GM18858 (cell line): ENCODE measurements around the gene SRRM3.
"Not testable (repeated sequence)": the region's sequence is repeated elsewhere in the genome, so short reads cannot be mapped to it uniquely, and the experiment has no call there.

Source experiments
- ATAC-seq: cut with Tn5 transposase; IDR thresholded peaks from one replicate; pipeline ENCODE4 v1.9.1; 2021; ENCODE audit not compliant: unreplicated experiment

The SRRM3 gene

DNA sequence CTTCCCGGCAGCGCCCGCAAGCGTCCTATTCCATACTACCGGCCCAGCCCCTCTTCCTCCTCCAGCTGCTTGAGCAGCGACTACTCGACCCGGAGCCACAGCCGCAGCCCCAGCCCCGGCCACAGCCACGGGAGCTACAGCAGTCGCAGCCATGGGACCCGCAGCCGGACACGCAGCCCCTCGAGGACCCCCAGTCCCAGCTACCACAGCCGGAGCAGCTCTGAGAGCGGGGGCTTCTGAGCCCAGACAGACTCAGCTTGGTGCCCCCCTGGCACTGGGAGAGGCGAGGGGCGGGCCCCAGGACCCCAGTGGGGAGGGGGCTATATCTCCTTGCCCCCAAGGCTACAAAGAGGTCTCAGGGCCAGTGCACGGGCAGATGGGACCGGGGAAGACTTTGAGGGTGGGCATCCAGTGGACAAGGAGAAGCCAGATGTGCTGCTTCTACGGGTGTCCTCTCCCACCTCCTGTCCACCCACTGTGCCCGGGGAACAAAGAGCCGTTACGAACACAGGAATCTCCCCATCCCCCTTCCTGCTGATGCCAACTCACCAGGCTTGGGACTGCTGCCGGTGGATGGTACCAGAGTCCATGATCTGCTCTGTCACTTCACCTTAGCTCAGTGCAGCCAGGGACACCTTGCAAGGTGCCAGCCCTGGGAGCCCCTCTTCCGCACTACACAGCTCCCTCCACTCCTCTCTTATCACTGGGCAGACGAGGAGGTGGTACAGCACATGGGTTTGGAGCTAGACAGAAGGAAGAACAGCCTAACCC is 84.1 kb downstream of the SRRM3 start:
- ATAC-seq: no peak

DNA sequence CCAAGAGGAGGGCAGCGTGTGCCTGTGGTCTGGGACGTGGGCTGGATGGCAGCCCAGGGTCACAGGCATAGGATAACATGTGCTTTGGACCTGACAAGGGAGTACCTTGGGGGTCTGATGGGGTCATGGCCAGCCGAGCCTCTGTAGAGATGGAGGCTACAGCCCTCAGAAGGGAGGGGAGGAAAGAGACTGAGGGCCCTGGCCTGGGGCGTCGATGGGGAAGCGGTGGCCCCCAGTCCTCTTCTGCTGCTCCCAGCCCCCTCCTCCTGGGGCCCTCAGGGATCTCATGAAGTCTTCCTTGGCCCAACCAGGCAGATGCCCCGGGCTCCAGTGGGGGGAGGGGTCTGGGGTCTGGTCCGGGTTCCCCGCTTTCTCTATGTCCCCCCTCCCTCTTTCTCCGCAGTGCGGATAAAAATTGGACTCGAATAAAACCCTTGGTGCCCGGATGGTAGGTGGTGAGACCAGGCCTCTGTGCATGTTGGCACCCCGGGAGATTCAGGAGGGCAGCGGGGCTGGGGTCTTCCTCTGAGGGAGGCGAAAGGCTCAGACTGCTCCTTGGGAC is 85.2 kb downstream of the SRRM3 start:
- no peak for ATAC-seq

DNA sequence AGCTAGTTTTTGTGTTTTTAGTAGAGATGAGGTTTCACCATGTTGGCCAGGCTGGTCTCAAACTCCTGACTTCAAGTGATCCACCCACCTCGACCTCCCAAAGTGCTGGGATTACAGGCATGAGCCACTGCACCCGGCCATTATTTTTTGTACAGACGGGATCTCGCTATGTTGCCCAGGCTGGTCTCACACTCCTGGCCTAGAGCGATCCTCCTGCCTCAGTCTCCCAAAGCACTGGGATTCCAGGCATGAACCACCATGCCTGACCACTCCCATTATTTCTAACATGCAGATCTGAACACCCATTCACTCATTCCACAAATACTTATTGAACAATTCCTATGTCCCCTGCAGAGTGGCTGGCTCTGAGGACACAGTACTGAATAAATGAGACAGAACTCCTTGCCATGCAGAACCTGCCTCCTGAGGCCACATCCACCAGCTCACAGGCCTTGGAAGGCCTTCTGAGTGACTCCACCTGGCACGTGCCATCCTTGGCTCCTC is 89.2 kb downstream of the SRRM3 start:
- not testable (repeated sequence) for ATAC-seq

DNA sequence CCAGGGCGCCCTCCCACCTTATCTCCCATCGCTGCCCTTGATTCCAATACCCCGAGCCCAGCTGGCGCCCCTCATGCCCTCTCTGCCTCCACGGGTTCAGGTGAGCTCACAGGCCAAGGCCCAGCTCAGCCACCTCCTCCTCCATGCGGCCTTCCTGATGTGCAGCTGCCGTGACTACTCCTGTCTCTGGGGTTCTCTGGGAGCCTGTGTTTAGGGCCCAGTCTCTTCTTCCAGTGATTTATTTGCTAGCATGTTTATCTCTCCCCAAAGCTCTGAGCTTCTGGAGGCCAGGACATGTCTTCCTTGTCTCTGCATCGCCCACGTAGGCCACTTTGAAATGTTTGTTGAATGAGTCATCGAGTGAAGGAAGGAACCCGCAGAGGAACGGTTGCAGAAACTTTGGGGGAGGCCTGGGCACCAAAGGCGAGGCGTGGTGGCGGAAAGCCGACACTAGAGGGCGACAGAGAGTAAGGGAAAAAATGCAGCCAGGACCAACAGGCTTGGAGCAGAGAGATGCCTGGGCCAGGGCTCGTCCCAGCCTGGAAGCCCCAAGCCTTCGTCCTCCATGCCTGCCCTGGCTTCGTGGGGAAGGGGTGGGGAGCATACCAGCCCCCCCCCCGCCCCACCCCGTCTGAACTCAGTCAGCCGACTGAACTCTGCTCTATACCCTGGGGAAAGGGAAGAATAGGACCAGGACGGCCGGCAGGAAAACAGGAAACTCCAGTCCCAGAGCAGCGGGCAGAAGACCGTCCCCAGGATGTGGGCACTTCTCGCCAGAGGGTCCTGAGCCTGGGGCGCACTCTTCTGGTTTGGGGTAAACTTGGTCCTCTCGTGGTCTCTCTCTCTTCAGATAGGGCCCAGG is 89.9 kb downstream of the SRRM3 start:
- peak; percentile 80 for ATAC-seq

DNA sequence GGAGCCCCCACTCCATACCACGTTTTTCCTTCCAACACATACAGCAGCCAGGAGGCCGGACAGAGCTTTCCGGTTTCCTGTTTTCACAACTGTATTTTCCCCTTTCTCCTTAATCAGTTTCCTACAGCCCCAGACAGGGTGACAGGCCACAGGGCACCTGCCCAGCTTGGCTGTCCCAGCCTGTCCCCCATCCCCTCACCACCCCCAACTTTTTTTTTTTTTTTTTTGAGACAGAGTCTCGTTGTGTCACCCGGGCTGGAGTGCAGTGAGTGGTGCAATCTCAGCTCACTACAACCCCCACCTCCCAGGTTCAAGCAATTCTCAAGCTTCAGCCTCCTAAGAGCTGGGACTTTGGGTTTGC is 90.5 kb downstream of the SRRM3 start:
- no peak for ATAC-seq

DNA sequence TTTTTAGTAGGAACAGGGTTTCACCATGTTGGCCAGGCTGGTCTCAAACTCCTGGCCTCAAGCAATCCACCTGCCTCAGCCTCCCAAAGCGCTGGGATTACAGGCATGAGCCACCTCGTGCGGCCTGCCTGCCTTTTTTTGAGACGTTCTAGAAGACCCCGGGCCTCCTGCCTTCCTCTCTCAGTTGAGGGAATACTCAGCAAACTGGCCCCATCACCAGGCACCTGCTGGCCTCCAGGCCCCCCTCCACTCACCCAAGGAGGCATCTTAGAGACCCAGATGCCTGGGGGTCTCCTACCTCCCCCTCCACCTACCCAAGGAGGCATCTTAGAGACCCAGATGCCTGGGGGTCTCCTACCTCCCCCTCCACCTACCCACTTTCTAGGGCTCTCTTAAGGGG is 91.2 kb downstream of the SRRM3 start:
- ATAC-seq: not testable (repeated sequence)

DNA sequence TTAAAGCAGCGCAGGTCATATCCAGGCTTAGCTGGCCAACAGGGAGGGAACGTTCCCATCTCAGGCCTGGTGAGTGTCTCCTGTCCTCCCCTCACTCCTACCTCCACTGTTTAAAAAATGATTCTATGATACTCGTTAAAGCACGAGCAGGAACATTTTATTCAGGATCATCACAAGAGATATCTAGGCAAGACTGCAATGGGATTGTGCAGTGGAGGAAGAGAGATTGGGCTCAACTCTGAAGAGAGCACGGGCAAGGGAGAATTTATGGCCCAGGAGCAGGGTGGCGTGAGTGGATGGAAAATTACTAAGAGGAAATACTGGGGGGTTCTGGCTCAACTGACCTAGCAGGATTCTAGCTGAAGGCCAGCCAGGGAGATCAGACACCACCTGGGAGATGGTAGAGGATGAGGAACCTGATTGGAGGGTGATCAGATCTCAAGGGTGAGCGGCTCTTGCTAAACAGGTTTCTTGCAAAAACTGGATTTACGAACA is 91.8 kb downstream of the SRRM3 start:
- no peak for ATAC-seq

DNA sequence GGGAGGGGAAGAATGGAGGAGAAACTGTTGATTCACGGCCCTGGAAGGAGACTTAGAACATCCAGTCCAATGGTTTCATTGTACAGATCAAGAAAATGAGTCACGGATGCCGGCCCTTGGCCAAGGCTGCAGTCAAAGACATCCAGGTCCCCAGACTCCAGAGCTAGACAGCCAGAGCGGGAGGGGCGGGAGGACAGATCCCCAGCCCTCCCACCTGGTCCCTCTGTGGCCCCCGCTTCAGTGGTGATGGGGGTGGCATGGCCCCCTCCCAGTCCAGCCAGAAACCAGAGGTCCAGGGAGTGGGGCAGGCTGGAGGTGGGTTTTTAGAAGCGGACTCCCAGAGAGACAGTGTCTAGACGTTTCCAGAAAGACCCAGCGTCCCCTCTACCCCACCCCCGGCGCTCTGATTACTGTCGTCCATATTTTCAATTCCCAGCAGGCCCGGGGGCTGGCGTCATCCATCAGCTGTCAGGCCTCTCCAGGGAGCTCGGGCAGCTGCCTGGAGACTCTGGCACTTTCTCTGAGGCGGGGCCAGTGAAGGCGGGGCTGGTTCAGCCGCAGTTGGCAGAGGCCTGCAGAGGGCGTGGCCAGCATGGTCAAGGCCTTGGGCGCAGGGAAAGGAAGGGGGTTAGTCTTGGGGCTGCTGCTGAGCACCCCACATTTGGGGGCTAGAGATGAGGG is 92.8 kb downstream of the SRRM3 start:
- no peak for ATAC-seq

DNA sequence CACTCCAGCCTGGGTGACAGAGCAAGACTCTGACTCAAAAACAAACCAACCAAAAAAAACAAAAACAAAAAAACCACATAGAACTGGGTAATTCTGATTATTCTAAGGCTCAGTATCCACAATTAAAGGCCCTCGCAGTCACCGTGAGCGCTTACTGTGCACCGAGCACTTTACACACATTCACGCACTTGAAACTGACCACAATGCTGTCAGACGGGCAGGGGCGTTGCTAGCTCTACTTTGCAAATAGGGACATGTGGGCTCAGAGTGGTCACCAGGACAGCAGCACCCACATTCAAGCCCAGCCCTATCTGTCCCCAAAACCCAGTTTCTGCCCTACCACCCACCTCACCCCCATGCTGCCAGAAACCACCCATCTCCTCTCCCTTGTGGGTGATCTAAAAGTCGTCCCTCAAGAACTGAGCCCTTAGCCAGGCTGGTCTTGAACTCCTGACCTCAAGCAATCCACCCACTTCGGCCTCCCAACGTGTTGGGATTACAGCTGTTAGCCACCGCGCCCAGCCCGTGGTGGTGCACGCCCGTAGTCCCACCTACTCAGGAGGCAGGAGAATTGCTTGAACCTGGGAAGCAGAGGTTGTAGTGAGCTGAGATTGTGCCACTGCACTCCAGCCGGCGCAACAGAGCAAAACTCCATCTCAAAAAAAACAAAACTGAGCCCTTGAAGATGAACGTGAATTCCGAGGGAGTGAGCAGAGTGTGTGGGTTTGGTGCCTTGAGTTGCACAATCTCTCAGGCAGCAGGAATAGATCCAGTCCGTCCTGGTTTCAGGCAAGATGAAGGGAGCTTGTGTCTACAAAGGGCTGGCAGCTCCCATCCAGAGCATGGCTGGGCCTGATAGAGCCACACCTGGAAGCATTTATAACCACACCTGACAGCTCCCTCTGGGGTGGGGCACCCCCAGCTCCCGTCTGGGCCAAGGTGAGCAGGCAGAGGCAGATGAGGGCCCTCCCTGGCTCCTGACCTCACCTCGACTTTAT is 95.3 kb downstream of the SRRM3 start:
- no peak for ATAC-seq

DNA sequence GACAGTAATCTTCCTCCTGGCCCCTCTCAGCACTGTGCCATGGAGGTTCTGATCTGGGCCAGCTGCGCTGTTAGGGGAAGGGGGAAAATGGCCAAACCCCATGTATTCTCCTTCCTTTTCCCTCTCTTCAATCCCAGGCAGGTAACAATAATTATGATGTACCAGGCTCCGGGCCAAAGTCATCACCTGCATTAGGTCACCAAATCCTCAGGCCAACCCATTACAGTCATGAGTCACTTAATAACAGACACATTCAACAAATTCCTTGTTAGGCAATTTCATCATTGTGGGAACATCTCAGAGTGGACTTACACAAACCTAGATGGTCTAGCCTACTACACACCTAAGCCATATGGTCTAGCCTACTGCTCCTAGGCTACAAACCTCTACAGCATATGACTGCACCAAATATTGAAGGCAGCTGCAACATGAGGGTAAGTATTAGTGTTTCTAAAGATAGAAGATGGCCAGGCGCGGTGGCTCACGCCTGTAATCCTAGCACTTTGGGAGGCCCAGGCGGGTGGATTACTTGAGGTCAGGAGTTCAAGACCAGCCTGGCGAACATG is 98.6 kb downstream of the SRRM3 start:
- no peak for ATAC-seq

DNA sequence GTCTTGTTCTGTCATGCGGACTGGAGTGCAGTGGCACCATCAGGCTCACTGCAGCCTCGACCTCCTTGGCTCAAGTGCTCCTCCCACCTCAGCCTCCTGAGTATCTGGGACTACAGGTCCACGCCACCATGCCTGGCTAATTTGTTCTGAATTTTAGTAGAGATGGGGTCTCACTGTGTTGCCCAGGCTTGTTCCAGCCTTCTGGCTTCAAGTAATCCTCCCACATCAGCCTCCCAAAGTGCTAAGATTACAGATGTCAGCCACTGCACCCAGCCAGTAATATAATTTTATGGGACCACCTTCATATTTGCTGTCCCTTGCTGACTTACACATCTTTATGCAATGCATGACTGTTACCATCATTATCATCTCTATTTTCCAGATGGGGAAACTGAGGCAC is 99.3 kb downstream of the SRRM3 start:
- ATAC-seq: no peak

DNA sequence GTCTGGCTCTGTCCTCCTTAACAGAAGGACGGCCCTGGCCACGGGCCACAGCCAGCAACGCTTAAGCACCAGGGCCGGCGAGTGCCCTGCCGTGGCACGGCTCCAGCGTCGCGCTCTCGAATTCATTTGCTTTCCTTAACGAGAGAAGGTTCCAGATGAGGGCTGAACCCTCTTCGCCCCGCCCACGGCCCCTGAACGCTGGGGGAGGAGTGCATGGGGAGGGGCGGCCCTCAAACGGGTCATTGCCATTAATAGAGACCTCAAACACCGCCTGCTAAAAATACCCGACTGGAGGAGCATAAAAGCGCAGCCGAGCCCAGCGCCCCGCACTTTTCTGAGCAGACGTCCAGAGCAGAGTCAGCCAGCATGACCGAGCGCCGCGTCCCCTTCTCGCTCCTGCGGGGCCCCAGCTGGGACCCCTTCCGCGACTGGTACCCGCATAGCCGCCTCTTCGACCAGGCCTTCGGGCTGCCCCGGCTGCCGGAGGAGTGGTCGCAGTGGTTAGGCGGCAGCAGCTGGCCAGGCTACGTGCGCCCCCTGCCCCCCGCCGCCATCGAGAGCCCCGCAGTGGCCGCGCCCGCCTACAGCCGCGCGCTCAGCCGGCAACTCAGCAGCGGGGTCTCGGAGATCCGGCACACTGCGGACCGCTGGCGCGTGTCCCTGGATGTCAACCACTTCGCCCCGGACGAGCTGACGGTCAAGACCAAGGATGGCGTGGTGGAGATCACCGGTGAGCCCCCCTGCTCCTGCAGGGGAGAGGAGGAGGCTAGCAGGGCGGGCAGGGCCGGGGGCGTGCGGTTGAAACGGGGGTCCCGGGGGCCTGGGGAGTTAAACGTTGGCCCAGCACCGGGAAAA is 100.9 kb downstream of the SRRM3 start, which contains the start of gene HSPB1:
HSPB1 (plus strand) TSS at position 327 of the 855 bp plus-strand sequence; CDS start at position 367, 40 bp downstream.
- peak; percentile 40 for ATAC-seq

DNA sequence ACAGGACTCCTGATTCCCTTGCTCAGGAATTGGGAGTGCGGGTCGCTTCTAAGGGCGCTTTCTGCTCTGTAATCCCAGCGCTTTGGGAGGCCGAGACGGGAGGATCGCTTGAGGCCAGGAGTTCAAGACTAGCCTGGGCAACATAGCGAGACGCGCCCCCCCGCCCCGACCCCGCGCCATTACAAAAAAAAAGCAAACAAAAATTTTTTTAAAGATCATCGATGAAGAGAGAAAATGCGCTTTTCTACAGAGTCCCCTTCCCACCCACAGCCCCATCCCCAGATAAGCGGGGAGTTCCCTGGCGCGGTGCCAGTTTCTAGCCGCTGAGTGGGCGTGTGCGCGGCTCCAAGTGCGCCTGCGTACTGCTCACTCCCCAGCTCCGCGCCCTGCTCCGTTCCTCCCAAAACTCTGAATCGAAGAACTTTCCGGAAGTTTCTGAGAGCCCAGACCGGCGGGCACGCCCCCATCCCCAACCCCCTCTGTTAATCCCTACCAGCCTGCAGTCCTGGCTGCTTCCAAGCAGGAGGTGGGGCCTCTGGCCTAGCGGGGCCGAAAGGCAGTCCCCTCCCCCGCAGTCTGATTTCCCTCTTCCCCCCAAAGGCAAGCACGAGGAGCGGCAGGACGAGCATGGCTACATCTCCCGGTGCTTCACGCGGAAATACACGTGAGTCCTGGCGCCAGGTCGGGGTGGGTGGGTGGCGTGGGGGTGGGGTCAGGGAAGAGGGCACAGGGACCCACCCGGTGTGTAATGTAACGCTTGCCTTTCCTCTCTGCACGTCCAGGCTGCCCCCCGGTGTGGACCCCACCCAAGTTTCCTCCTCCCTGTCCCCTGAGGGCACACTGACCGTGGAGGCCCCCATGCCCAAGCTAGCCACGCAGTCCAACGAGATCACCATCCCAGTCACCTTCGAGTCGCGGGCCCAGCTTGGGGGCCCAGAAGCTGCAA is 101.8 kb downstream of the SRRM3 start:
- no peak for ATAC-seq

DNA sequence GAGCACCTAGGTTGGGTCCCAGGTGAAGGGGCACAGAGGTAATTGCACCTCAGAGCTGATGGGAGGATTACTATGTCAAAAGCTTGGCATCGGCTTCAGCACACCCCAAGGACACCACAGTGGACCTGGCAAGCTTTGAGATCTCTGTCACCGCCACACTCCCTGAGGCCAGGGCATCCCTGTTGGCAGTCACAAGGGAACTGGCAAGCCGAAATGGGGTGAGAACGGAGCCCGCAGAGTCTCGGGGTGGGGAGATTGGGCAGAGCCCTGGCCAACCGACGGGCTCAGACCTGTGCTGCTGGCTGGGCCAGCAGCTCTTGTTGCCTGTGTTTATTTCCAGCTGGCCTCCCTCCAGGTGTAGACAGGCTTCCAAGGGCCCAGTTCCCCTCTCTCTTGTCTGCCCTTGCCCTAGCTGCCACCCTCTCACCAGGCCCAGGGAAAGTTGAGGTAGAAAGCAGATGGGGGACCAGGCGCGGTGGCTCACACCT is 103.2 kb downstream of the SRRM3 start:
- no peak for ATAC-seq

DNA sequence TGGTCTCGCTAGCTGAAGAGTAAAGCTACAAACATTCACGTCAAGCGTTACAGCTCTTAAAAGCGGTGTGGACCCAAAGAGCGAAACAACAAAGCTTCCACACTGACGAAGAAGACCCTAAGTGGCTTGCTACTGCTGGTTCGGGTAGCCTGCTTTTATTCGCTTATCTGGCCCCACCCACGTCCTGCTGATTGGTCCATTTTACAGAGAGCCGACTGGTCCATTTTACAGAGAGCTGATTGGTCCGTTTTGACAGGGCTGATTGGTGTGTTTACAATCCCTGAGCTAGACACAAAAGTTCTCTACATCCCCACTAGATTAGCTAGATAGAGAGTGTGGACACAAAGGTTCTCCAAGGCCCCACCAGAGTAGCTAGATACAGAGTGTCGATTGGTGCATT is 107.2 kb downstream of the SRRM3 start:
- ATAC-seq: not testable (repeated sequence)

DNA sequence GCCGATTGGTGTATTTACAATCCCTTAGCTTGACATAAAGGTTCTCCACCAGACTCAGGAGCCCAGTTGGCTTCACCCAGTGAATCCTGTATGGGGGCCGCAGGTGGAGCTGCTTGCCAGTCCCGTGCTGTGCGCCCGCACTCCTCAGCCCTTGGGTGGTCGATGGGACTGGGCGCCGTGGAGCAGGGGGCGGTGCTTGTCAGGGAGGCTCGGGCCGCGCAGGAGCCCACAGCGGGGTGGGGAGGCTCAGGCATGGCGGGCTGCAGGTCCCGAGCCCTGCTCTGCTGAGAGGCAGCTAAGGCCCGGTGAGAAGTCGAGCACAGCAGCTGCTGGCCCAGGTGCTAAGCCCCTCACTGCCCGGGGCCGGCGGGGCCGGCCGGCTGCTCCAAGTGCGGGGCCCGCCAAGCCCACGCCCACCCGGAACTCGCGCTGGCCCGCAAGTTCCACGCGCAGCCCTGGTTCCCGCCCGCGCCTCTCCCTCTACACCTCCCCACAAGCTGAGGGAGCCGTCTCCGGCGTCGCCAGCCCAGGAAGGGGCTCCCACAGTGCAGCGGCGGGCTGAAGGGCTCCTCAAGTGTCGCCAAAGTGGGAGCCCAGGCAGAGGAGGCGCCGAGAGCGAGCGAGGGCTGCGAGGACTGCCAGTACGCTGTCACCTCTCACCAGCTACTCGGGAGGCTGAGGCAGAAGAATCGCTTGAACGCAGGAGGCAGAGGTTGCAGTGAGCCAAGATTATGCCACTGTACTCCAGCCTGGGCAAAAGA is 107.8 kb downstream of the SRRM3 start:
- not testable (repeated sequence) for ATAC-seq
